GM13976 (cell line): ENCODE data around the gene UTP20.
A peak's percentile ranks its signal among the peaks of the same experiment; 100 is the strongest.
"Not testable (repeated sequence)": the region's sequence is repeated elsewhere in the genome, so short reads cannot be mapped to it uniquely, and the experiment has no call there.

Experiments
- DNase-seq: peaks from one replicate; pipeline ENCODE4 v3.0.0; 2012; ENCODE audit warnings: low spot score
- CTCF ChIP-seq: IDR thresholded peaks from 2 replicates; pipeline ENCODE4 v1.5.1; 2012; ENCODE audit warnings: borderline replicate concordance, mild to moderate bottlenecking; ENCODE audit not compliant: insufficient read depth; ENCODE audit errors: extremely low read depth, missing control alignments, control extremely low read depth
- in situ Hi-C: fragments of 300-500 bp; cut with MboI; formaldehyde crosslinking; loops from one replicate; pipeline ENCODE4 v1.12.0; 2022; ENCODE audit warnings: low sequenced_read_pairs, mixed read lengths, inconsistent platforms; ENCODE audit not compliant: unreplicated experiment

The UTP20 gene

DNA sequence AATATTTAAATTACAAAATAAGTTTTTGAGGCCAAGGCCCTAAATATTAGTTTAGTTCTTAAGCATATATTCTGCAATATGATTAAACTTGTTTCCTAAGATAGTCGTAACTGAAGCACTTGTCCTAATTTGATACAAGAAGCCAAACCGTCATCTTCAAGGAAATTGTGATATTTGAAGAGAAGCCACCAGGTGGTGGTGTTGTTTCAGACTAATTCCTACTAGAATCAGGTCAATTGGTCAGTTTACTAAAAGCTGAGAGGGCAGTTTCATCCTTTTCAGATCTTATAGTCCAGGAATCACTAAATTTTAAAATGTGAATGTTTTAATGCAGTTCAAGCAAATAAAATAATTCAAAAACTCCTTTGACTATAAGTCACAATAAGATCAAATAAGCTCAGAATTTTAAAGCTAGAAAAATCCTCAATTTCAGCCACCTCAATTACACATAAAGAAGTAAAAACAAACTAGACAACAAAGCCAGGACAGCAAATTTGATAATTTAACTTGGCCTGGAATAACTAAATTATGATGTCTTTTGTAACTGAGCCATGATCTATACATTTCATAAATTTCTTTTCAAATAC is 134.7 kb downstream of the UTP20 start:
- in situ Hi-C loops = loop anchor here (25.0 kb wide), 1 partner anchor 348 kb away; no protein-coding TSS in a partner anchor
- peak; percentile 41 for TF ChIP-seq CTCF
- peak; percentile 48 for DNase-seq

- no peak for TF ChIP-seq CTCF
- in situ Hi-C loops = loop anchor here (25.0 kb wide), 1 partner anchor 347 kb away; no protein-coding TSS in a partner anchor
- DNase-seq = no peak
These were observed 135.3 kb downstream of the UTP20 start for GRCh38 chr12:101415228-101415627.

DNA sequence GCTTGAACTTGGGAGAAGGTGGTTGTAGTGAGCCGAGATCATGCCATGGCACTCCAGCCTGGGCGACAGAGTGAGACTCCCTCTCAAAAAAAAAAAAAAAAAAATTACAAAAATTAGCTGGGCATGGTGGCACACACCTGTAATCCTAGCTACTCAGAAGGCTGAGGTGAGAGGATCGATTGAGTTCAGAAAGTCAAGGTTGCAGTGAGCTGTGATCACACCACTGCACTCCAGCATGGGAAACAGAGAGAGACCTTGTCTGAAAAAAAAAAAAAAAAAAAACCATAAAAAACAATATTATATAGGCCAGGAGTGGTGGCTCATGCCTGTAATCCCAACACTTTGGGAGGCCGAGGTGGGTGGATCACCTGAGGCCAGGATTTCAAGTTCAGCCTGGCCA is 142.2 kb downstream of the UTP20 start:
- in situ Hi-C loops = loop anchor here (25.0 kb wide), 1 partner anchor 340 kb away; no protein-coding TSS in a partner anchor
- DNase-seq = not testable (repeated sequence)

GRCh38 chr12:101424620-101425019 is 144.7 kb downstream of the UTP20 start:
- in situ Hi-C loops = loop anchor here (25.0 kb wide), 1 partner anchor 338 kb away; no protein-coding TSS in a partner anchor
- no peak for DNase-seq
- TF ChIP-seq CTCF = no peak

DNA sequence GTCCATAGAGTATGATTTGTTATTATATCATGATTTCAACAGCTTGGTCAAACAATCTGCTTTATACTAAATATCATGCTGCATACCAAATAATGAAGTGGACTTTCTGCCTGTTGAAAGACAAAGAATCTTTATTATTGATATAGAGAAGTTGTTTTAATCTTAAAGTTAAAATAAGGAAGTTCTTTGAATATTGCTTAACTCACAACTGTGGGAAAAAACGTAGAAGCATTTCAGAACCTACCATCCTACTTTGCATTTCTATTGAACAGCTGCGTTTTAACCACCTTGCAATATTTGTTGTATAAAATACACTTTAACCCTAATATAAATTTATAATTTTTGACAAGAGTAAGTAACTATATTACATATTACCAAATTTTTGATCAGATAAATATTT is 150.6 kb downstream of the UTP20 start:
- TF ChIP-seq CTCF = no peak
- in situ Hi-C loops = no loop called here

GRCh38 chr12:101436136-101436535 is 156.2 kb downstream of the UTP20 start:
- TF ChIP-seq CTCF = no peak
- DNase-seq = no peak
- in situ Hi-C loops = no loop called here

More for the DNA sequence above, 150.6 kb downstream of the UTP20 start:
- no peak for DNase-seq
